T47D (cell line): ENCODE measurements around the gene ODF4.

Source experiments
- DNase-seq, 2 experiments: peaks; one replicate each; pipeline versions ENCODE4 v3.0.0 to v3.0.0-alpha.2; 2011 to 2012; ENCODE audit warnings: low read depth in 1 of 2, low spot score in 1 of 2
- JUND ChIP-seq: IDR thresholded peaks from 2 replicates; pipeline ENCODE4 v1.6.1; 2012; ENCODE audit warnings: low read depth
- in situ Hi-C: cut with HindIII; loops from 2 replicates; pipeline ENCODE4 v1.10.0; 2016; ENCODE audit warnings: low sequenced_read_pairs, low pct_unique_long_range_greater_than_20kb

ODF4 gene

DNA sequence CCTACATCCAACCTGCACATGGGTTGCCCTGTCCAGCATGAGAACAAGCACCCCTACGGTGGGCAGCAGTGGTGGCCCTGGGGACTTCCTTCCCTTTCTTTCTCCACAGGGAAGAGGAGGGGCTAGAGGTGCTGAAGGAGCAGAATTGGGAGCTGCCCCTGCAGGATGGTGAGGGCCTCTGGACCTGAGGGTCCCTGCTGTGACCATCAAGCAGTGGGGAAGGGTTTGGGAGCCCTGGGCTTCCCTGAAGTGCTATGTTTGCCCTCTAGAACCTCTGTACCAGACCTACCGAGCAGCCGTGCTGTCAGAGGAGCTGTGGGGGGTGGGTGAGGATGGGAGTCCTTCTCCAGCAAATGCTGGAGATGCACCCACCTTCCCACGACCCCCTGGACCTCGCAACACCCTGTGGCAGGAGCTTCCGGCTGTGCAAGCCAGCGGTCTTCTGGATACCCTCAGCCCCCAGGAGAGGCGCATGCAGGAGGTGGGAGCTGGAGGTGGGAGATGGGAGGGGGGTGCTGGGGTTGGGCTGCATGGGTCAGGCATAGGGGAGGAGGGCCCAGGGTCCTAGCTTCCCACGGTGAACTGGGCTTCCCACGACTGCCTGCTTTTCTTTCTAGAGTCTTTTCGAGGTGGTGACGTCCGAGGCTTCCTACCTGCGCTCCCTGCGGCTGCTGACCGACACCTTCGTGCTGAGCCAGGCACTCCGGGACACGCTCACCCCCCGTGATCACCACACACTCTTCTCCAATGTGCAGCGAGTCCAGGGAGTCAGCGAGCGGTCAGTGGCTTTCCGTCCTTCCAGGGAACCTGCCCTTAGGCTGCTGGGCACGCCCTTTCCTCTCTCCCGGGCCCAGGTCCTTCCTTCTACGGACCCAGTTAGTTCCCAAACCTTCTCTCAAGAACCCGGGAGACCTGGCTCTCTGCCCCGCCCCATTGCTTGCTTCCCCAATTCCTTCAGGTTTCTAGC lies 24.6 kb upstream of the ODF4 start:
- TF ChIP-seq JUND: no peak
- peak; percentile 22 to 55 for DNase-seq
- in situ Hi-C loops: no loop called here

DNA sequence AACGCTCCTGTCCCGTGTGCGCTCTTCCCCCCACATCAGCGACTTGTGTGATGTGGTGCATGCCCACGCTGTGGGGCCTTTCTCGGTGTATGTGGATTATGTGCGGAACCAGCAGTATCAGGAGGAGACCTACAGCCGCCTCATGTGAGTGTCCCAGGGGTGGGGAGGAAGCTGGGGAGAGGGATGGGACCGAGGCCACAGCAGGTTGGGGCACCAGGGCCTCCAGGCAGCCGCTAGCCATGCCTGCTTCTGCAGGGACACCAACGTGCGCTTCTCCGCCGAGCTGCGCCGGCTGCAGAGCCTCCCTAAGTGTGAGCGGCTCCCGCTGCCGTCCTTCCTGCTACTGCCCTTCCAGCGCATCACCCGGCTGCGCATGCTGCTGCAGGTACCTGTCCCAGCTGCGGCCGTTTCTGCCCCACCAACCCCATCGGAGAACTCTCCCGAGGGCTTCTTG lies 23.8 kb upstream of the ODF4 start:
- no peak for TF ChIP-seq JUND
- no peak for DNase-seq
- in situ Hi-C loops: no loop called here

DNA sequence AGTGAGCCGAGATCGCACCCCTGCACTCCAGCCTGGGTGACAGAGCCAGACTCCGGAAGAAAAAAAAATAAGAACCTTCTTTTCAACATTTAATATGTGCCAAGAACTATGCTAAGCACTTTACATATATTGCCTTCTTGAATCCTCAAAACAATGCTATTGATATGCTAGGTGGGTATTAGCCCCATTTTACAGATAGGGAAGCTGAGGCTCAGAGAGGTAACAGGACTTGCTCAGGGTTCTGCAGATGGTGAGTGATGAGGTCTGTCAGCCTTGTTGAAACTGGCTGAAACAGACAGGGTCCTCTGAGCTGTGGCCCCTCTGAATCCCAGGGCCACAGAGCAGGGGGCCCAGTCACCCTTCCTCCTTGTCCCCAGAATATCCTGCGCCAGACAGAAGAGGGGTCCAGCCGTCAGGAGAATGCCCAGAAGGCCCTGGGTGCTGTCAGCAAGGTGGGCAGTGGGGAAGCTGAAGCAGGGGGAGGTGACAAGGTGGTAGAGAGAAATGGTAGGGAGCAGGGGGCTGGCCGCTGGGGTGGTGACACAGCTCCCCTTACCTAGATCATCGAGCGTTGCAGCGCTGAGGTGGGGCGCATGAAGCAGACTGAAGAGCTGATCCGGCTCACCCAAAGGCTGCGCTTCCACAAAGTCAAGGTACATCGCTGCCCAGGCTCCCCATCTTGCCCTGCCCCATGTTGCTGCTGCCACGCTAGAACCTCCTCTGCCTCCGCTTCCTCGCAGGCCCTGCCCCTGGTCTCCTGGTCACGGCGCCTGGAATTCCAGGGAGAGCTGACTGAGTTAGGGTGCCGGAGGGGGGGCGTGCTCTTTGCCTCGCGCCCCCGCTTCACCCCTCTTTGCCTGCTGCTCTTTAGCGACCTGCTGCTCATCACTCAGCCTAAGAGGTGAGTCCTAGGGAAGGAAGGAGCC lies 21.4 kb upstream of the ODF4 start:
- no peak for DNase-seq
- TF ChIP-seq JUND: no peak
- in situ Hi-C loops: no loop called here

DNA sequence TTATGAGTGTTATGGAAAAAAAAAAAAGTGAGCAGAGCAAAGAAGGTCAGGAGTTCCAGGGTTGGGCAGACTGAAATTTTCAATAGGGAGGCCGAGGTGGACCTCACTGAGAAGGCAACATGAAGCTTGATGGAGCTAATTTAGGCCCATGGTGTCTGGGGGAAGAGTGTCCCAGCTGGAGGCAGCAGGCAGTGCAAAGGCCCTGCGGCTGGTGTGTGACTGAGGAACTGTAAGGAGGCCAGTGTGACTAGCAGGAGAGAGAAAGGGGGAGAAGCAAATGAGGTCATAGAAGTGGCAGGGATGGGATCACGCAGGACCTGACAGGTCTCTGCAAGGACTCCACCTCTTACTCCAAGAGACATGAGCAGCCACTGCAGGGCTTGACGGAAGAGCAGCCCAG lies 19.4 kb upstream of the ODF4 start:
- no peak for DNase-seq
- in situ Hi-C loops: no loop called here
- TF ChIP-seq JUND: no peak

DNA sequence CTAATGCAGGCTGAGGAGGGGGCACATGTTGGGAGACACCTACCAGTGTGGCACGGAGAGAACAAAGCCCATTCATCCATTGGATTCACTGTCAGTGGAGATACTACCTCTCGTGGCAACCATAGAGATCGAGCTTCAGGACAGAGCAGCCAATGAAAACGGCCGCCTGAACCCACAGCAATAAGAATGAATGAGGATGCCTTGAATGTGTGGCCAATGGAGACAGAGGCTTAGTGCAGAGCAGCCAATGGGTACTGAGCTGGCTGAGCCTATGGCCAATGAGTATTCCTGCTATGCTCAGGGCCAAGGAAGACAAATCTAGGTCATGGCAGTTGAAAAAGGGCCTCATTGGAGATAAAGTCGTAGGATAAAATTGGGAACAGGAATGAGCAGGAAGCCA lies 18.6 kb upstream of the ODF4 start:
- no peak for TF ChIP-seq JUND
- peak in 1 of 2 experiments; percentile 29 for DNase-seq
- in situ Hi-C loops: no loop called here

DNA sequence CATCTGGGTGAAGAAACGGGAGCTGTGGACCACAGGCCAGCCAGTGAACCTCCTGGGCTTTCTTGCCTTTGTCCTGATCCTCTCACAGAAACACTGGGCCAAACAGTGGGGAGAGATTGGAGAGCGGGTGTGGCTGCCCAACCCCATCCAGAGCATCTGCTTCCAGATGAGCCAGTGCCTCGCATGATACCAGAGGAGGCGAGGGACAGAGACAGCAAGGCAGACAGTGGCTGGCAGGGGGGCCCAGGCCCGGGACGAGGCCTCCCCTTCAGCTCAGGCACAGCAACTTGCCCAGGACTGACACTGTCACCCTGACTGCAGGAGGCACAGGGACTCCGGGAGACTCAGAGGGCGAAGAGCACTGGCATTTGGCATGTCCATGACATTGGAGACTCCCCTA lies 17.6 kb upstream of the ODF4 start:
- DNase-seq: no peak
- in situ Hi-C loops: no loop called here
- no peak for TF ChIP-seq JUND

DNA sequence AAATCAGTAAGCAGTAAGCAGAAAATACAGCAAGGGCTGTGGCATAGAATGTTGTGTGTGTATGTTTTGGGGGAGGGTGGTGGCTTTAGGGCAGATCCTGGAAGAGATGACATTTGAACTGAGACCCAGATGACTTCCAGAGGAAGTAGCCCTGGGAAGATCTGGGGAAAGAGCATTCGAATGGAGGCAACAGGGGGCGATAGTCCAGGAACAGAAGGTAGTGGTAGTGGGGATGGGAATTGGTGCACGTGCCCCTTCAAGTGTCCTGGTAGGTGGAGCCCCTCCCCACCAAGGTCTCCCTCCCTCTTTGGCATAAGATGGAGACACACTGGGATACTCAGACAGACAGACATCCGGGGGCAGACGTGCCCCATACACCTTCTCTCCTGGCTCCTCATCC lies 15.5 kb upstream of the ODF4 start:
- no peak for DNase-seq
- in situ Hi-C loops: no loop called here
- TF ChIP-seq JUND: no peak

DNA sequence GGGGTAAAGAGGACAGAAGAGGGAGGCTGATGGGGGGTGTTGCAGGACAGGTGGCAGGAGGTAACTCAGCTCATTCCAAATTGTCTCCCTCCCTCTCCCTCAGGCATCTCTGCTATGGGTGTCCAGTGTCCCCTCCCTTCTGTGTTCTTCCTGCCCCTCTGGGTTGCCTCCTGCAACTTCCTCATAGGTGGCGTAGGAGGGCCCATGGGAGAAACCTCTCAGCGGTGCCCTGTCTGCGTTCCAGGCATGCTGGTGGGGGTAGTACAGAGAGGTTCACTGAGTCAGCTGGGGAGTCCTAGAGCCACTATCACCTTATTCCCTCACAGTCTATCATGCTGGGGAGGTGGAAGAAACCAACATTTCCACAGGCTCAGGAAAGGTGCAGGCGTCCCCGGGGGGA lies 14.7 kb upstream of the ODF4 start:
- in situ Hi-C loops: no loop called here
- TF ChIP-seq JUND: no peak
- no peak for DNase-seq

DNA sequence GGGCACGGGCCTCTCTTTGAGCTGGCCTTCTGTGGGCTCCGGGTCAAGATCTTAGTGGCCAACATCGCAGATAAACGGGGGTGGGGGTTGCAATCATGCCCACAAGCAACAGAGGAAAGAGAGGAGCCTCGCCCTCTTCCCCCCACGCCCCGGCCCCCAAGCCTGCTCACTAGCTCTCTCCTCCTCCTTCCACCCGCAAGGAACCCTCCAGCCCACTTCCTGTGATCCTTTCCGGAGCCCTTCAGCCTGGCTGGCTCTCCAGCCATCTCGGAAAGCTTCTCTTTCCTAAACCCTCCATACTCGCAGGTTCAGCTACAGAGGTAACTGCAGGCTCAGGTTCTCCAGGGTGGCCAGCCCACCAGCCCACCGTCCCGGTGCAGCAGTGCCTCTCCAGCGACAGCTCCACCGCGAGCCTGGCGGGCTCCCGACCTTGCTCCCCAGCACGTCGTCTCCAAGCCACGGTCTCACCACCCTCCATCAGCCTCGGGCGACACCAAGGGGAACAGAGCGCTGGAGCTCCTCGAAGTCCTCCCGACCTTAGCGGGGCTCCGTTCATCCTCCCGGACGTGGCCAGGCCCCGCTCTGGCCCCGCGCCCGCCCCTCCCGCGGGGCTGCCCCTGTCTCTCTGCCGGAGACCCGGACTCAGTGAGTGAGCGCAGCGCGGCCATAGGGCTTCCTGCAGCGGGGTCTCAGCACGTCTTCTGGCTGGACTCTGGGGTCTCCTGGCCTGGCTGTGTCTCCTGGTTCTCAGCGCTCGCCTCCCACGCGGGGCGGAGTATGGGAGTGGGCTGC lies 12.9 kb upstream of the ODF4 start:
- in situ Hi-C loops: no loop called here
- no peak for DNase-seq
- TF ChIP-seq JUND: no peak

DNA sequence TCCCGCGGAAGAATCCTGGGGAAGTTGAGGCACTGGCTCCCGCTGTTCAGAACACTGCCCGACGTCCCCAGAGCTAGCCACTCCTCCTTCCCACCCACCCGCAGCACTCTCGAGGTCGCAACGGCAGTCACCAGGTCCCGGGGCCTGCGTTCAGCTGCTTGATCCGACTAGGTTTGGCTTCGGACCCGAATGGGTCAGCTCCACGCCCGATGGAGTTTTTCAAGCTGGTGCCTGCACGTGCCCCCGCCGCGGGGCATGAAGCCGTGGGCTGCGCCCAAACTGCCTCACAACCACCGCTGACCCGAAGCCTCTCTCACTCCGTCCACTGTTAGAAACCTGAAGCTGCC lies 12.4 kb upstream of the ODF4 start:
- in situ Hi-C loops: no loop called here
- DNase-seq: no peak
- TF ChIP-seq JUND: no peak

DNA sequence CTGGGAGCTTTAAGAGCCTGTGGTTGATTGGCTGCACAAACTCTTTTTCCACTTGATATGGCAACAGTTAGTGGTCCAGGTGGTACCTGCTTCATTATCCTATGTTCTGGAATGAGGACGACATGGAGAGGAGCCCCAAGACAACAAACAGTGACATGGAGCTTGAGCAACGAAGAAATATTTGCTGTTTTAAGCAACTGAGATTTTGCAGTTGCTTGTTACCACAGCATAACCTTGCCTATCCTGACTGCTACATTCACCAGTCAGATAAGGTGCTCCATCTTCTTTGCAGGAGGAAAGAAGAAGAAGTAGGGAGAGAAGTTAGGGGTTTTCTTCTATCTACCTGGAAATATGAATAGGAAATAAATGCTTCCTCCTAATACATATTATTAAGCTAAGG lies 7.5 kb upstream of the ODF4 start:
- no peak for TF ChIP-seq JUND
- in situ Hi-C loops: no loop called here
- DNase-seq: no peak

DNA sequence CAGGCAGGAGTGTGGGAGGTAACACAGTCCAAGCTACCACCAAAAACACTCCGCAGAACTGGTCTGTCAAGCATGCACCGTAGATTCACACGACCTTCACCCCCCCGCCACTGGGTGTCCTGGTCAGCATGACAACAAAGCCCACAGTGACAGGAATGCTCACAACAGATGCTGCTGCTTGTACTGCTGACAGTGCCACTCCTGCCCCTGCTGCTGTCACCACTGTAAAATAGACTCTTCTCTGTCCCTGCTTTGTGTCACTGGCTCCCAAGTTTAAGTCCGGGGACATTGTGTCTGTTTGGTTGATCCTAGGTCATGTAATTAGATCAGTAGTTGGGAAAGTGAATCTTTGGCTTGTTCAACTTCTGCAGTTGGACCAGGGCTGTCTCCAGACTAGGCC lies 7.0 kb upstream of the ODF4 start:
- no peak for TF ChIP-seq JUND
- peak in 1 of 2 experiments; percentile 71 for DNase-seq
- in situ Hi-C loops: no loop called here
